LHCN-M2 (cell line): ENCODE data around the gene NFILZ. TPM values are rescaled to one million over a fixed set of nuclear protein-coding genes. Genes with fewer than 3 reads are reported as not detected.

Source experiments
- total RNA-seq: library from RNA; depleted of rRNA; stranded (reverse); fragments of >200 nt; gene quantifications from 2 replicates; pipeline ENCODE4 v1.2.3, GENCODE V29; 2014; rRNA removed

The NFILZ gene
- total RNA-seq, 1 experiment from 2014 or later, result not detected

Other genes with a start within 250 kb of the NFILZ start
- 13.0 and 13.5 TPM in 2 replicates for gene RAB11B, start 240.3 kb upstream of the NFILZ start, total RNA-seq
- 34.2 and 44.5 TPM in 2 replicates for gene MARCHF2, start 217.3 kb upstream of the NFILZ start, total RNA-seq
- 91.8 and 118 TPM in 2 replicates for gene HNRNPM, start 185.7 kb upstream of the NFILZ start, total RNA-seq
- gene PRAM1, start 128.0 kb upstream of the NFILZ start, total RNA-seq, result not detected in 2 replicates
- gene ZNF414, start 116.5 kb upstream of the NFILZ start, total RNA-seq, result 9.1 and 9.2 TPM in 2 replicates
- 0.11 and 0.13 TPM in 2 replicates for gene MYO1F, start 53.2 kb upstream of the NFILZ start, total RNA-seq
- gene ADAMTS10, start 19.9 kb upstream of the NFILZ start, total RNA-seq, result 0.06 and 0.46 TPM in 2 replicates
- gene ACTL9, start 68.2 kb downstream of the NFILZ start, total RNA-seq, result not detected in 2 replicates
- gene OR2Z1, start 91.0 kb downstream of the NFILZ start, total RNA-seq, result not detected in 2 replicates
- 22.7 and 27.2 TPM in 2 replicates for gene ZNF558, start 201.7 kb downstream of the NFILZ start, total RNA-seq
- gene MBD3L1, start 201.7 kb downstream of the NFILZ start, total RNA-seq, result not detected in 2 replicates